Activated naive CD4-positive, alpha-beta T cell treated with anti-CD3 and anti-CD28 coated beads for 36 hours (primary cell): ENCODE measurements around the gene GAA. TPM values are rescaled to one million over a fixed set of nuclear protein-coding genes. Genes with fewer than 3 reads are reported as not detected.
"Not testable (repeated sequence)": the region's sequence is repeated elsewhere in the genome, so short reads cannot be mapped to it uniquely, and the experiment has no call there.

Experiments used
- CTCF ChIA-PET: fragments of 350-600 bp; sonication (Branson Sonifier 250); formaldehyde crosslinking; loops from one replicate; lab custom pipeline; 2021; ENCODE audit warnings: antibody characterized with exemption; lab: Charles Lee
- DNase-seq: peaks from one replicate; pipeline ENCODE4 v3.0.0-alpha.2; 2020
- H3K27ac Mint-ChIP-seq: one replicate; pipeline ENCODE4 v1.8.0; 2021; ENCODE audit warnings: mild to moderate bottlenecking, mixed read lengths
- H3K27me3 Mint-ChIP-seq: one replicate; pipeline ENCODE4 v1.8.0; 2021; ENCODE audit warnings: low read depth, mixed read lengths
- H3K36me3 Mint-ChIP-seq: one replicate; pipeline ENCODE4 v1.8.0; 2021; ENCODE audit warnings: low read depth, mixed read lengths
- H3K4me1 Mint-ChIP-seq: one replicate; pipeline ENCODE4 v1.8.0; 2021; ENCODE audit warnings: low read depth, mixed read lengths
- H3K4me3 Mint-ChIP-seq: one replicate; pipeline ENCODE4 v1.8.0; 2021; ENCODE audit warnings: mild to moderate bottlenecking, moderate library complexity, mixed read lengths
- H3K9me3 Mint-ChIP-seq: one replicate; pipeline ENCODE4 v1.8.0; 2021; ENCODE audit warnings: mixed read lengths
- intact Hi-C: fragments of 100-400 bp; cut with micrococcal nuclease; formaldehyde crosslinking; loops from one replicate; pipeline ENCODE4 v1.15.1; 2023
- total RNA-seq, 2 experiments: library from RNA; stranded (reverse); gene quantifications; one replicate each; pipeline ENCODE4 v1.2.3, GENCODE V29; 2021

GAA gene
- total RNA-seq, 2 experiments from 2014 or later = 32.1 to 33.2 TPM

DNA sequence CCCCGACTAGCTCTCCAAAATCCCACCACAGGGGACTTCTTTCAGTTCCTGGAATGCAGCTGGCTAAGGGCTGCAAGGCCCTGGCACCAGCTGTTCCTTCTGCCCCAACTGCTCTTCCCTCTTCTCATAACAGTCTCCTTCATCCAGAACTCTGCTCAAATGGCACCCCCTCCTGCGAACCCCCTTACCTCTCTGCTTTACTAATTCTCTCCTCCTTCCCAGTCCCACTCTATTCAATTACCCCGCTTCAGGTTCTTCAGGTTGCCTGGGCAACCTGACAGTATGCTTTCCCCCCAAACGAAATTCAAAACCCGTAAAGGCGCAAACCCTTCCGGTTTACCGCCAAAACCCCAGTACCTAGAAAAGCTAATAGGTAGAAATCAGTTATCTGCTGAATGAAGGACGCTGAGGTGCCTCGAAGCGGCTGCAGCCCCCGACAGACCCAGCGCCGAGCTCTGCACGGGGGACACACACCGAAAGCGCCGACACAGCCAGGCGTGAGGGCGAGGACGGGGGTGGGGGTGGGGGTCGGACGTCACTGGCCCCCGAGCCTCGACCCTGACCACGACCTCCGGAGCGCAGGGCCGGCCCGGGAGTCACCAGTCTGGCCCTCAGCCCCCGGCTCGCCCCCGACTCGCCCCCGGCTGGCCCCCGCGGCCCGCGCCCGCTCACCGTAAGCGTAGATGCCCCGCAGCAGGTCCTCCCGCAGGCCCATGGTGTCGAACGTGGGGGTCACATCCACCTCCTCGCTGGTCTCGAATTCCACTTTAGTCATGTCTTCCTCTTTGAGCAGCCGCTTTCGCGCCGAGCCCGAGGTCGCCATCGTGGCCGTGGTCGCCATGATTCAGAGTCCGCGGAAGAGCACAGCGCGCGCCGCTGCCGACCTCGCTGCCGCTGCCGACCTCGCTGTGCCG, 45.0 kb downstream of the GAA start:
- Mint-ChIP-seq H3K4me1 (peaks cover 38% of the 10 kb centered on the region), H3K27me3 (no peaks in the 10 kb centered on the region), H3K9me3 (no peaks in the 10 kb centered on the region), H3K27ac (peak overlapping the region; percentile 89), H3K4me3 (peak overlapping the region; percentile 94), H3K36me3 (peaks cover 19% of the 10 kb centered on the region)
- CTCF ChIA-PET = interaction anchor here (0.7 to 1.9 kb wide), 7 partner anchors 40 to 214 kb away, joined by 3 to 7 read pairs (median 3); partner anchors contain the start of gene GAA
- intact Hi-C loops = loop anchor here (1.0 to 5.0 kb wide), 7 partner anchors 45 to 349 kb away; partner anchors contain the start of genes CBX8 and GAA
- DNase-seq = peak; percentile 30

GRCh38 chr17:80147035-80147822, 45.8 kb downstream of the GAA start, which contains the start of gene EIF4A3:
TSS of gene EIF4A3 (minus strand) at chr17:80147128. CDS start at chr17:80146961, 167 bp downstream.
- DNase-seq = peak; percentile 99
- intact Hi-C loops = loop anchor here (1.0 to 5.0 kb wide), 7 partner anchors 46 to 350 kb away; partner anchors contain the start of genes CBX8 and GAA
- Mint-ChIP-seq H3K36me3 (peaks cover 18% of the 10 kb centered on the region), H3K9me3 (peaks cover 4% of the 10 kb centered on the region), H3K27ac (peak within 1 kb of the TSS; percentile 89), H3K4me3 (peak within 1 kb of the TSS; percentile 94), H3K27me3 (no peaks in the 10 kb centered on the region), H3K4me1 (peaks cover 42% of the 10 kb centered on the region)
- CTCF ChIA-PET = no interaction called here

DNA sequence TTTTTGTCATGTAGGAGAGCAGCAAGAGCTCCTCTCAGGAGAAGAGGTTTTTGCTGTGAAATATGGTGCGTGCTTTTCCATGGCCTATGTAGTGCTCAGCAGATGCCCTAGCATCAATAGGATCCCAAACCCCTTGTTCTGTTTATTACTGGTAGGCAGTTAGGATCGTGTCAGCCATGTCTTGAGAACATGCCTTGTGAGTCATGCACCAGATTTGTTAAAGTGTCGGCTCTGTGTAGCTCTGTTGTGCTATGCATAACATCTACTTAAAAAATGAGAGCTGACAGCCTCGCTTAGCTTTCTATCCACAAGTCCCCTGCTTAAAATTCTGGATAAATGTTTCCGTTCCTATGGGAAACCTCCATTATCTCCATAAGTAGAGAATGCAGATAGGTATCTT, 50.0 kb downstream of the GAA start:
- H3K4me1 Mint-ChIP-seq = peaks cover 25% of the 10 kb centered on the region
- peaks cover 3% of the 10 kb centered on the region for H3K36me3 Mint-ChIP-seq
- no peak overlapping the region for H3K4me3 Mint-ChIP-seq
- no peaks in the 10 kb centered on the region for H3K27me3 Mint-ChIP-seq
- no peak for DNase-seq
- peaks cover 9% of the 10 kb centered on the region for H3K9me3 Mint-ChIP-seq
- H3K27ac Mint-ChIP-seq = no peak overlapping the region
- CTCF ChIA-PET = interaction anchor here (0.6 to 0.8 kb wide), 2 partner anchors 153 to 1047 kb away, joined by 3 read pairs; no protein-coding TSS in a partner anchor
- intact Hi-C loops = no loop called here

DNA sequence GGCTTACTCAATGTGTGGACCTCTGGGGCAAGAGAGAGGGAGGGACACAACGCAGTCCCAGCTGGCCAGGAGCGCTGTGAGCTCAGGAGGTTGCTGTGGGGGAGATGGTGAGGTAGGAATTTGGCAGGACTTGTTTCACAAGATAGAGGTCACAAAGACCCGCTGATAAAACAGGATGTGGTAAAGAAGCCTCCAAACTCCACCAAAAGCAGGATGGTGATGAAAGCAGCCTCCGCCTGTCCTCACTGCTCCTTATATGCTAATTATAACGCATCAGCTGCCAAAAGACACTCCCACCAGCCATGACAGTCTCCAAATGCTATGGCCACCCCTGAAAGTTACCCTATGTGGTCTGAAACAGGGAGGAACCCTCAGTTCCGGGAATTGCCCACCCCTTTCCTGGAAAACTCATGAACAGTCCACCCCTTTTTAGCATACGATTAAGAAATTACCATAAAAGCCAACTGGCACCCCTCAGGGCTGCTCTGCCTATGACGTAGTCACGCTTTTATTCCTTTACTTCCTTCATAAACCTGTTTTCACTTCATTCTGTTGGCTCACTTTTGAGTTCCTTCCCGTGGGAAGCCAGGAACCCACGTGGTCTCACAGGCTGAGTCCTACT, 50.8 kb downstream of the GAA start:
- no peak overlapping the region for H3K4me3 Mint-ChIP-seq
- intact Hi-C loops = no loop called here
- H3K4me1 Mint-ChIP-seq = peaks cover 25% of the 10 kb centered on the region
- no peak for DNase-seq
- H3K36me3 Mint-ChIP-seq = peaks cover 2% of the 10 kb centered on the region
- no peak overlapping the region for H3K27ac Mint-ChIP-seq
- no peaks in the 10 kb centered on the region for H3K27me3 Mint-ChIP-seq
- H3K9me3 Mint-ChIP-seq = peaks cover 9% of the 10 kb centered on the region
- CTCF ChIA-PET = interaction anchor here (0.8 kb wide), 1 partner anchor 1048 kb away, joined by 3 read pairs; no protein-coding TSS in a partner anchor

DNA sequence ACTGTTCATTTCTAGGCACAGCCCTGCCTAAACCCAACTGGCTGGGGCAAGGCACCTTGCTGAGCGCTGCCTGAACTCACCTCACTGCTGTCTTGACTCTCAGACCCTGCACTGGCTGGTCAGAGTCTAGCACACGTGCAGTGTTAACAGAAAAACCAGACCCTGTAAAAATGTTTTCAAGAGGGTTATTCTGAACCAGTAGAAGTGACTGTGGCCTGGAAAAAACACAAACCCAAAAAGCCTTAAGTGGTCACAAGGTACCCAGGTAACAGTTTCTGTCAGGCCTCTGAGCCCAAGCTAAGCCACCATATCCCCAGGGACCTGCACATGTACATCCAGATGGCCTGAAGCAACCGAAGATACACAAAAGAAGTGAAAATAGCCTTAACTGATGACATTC, 51.6 kb downstream of the GAA start:
- CTCF ChIA-PET = no interaction called here
- H3K27ac Mint-ChIP-seq = no peak overlapping the region
- H3K36me3 Mint-ChIP-seq = peaks cover 2% of the 10 kb centered on the region
- peaks cover 9% of the 10 kb centered on the region for H3K9me3 Mint-ChIP-seq
- no peaks in the 10 kb centered on the region for H3K27me3 Mint-ChIP-seq
- intact Hi-C loops = no loop called here
- DNase-seq = no peak
- peaks cover 23% of the 10 kb centered on the region for H3K4me1 Mint-ChIP-seq
- no peak overlapping the region for H3K4me3 Mint-ChIP-seq

DNA sequence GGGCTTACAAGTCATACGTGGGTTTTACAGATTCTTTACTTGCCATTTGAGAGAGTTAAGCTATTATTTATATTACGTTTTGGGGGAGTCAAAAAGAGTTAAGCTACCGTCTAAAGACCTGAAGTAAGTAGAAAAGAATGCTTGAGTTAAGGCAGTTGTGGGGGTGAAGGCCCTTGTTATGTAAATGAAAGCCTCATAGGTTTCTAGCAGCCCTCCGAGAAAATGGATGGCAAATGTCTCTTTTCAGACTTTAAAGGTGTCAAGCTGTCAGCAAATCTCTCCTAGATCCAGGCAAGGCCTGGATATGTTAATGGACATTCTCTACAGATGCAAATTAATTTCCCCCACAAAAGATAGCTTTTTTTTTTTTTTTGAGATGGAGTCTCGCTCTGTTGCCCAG, 52.8 kb downstream of the GAA start:
- H3K27ac Mint-ChIP-seq = no peak overlapping the region
- CTCF ChIA-PET = no interaction called here
- peaks cover 2% of the 10 kb centered on the region for H3K36me3 Mint-ChIP-seq
- no peaks in the 10 kb centered on the region for H3K27me3 Mint-ChIP-seq
- H3K4me3 Mint-ChIP-seq = no peak overlapping the region
- peaks cover 13% of the 10 kb centered on the region for H3K4me1 Mint-ChIP-seq
- DNase-seq = no peak
- H3K9me3 Mint-ChIP-seq = peaks cover 9% of the 10 kb centered on the region
- intact Hi-C loops = no loop called here

GRCh38 chr17:80155600-80155999, 54.2 kb downstream of the GAA start:
- H3K27me3 Mint-ChIP-seq, H3K9me3 Mint-ChIP-seq, DNase-seq, H3K4me3 Mint-ChIP-seq, H3K36me3 Mint-ChIP-seq, H3K27ac Mint-ChIP-seq, intact Hi-C loops: not testable (repeated sequence)
- peaks cover 12% of the 10 kb centered on the region for H3K4me1 Mint-ChIP-seq
- CTCF ChIA-PET = interaction anchor here (1.1 kb wide), 1 partner anchor 206 kb away, joined by 3 read pairs; no protein-coding TSS in a partner anchor

- Mint-ChIP-seq H3K36me3 (peaks cover 2% of the 10 kb centered on the region), H3K9me3 (peaks cover 5% of the 10 kb centered on the region), H3K4me3 (no peak overlapping the region), H3K27me3 (peaks cover 2% of the 10 kb centered on the region), H3K27ac (no peak overlapping the region), H3K4me1 (no peaks in the 10 kb centered on the region)
- intact Hi-C loops = no loop called here
- CTCF ChIA-PET = interaction anchor here (2.9 kb wide), 1 partner anchor 37 kb away, joined by 11 read pairs; no protein-coding TSS in a partner anchor
- no peak for DNase-seq
Observed at GRCh38 chr17:80158846-80159245, 57.5 kb downstream of the GAA start.

DNA sequence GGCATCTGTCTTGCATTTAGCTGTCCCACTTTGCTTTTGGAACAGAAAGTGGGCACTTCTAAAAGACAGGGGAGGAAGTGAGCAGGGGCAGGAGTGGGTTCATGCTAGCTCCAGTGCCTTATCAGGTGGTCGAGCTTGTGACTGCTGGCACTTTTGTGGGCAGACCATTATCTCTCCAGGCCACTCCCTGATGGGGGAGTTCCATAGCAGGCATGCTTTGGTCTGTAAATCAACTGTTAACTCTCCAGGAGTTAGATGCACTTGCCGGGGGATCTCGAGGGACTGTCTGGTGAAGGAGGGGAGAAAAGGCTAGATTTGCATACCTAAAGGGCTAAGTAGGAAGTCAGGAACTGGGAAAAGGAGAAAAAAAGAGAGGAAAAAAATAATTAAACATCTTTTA, 59.2 kb downstream of the GAA start:
- CTCF ChIA-PET = no interaction called here
- DNase-seq = no peak
- Mint-ChIP-seq H3K27ac (no peak overlapping the region), H3K4me1 (no peaks in the 10 kb centered on the region), H3K4me3 (no peak overlapping the region), H3K36me3 (peaks cover 2% of the 10 kb centered on the region), H3K9me3 (peaks cover 5% of the 10 kb centered on the region), H3K27me3 (peaks cover 2% of the 10 kb centered on the region)
- intact Hi-C loops = no loop called here

DNA sequence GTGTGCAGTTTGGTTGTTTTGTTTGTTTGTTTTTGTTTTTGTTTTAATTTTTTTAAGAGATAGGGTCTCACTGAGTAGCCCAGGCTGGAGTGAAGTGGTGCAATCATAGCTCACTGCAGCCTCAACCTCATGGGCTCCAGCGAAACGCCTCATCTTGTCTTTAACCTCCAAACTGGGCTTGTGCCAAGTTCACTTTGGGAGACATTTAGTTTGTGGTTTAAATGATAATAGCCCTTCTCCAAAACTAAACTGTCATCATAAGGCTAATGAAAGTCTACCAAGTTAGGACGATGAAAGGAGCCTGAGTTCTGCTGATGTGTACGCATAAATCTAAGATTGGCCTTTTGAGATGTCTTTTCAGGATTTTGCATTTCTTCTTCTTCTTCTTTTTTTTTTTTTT, 62.0 kb downstream of the GAA start:
- CTCF ChIA-PET = interaction anchor here (1.0 kb wide), 1 partner anchor 79 kb away, joined by 3 read pairs; no protein-coding TSS in a partner anchor
- intact Hi-C loops = no loop called here
- Mint-ChIP-seq H3K9me3 (no peaks in the 10 kb centered on the region), H3K4me1 (no peaks in the 10 kb centered on the region), H3K36me3 (no peaks in the 10 kb centered on the region), H3K27me3 (peaks cover 2% of the 10 kb centered on the region), H3K4me3 (no peak overlapping the region), H3K27ac (no peak overlapping the region)
- no peak for DNase-seq

- intact Hi-C loops = no loop called here
- CTCF ChIA-PET = interaction anchor here (0.5 kb wide), 1 partner anchor 41 kb away, joined by 3 read pairs; no protein-coding TSS in a partner anchor
- Mint-ChIP-seq H3K27me3 (peaks cover 2% of the 10 kb centered on the region), H3K27ac (no peak overlapping the region), H3K4me3 (no peak overlapping the region), H3K4me1 (no peaks in the 10 kb centered on the region), H3K36me3 (no peaks in the 10 kb centered on the region), H3K9me3 (no peaks in the 10 kb centered on the region)
- no peak for DNase-seq
Observed at GRCh38 chr17:80164185-80164584, 62.8 kb downstream of the GAA start.
